SK-N-SH treated with all-trans-retinoic acid at 6 μM for 48 hours (cell line): Measurements from ENCODE around the gene MARK3.

Experiments
- ARNTL ChIP-seq: fragments of 450-650 bp; formaldehyde crosslinking; IDR thresholded peaks from 2 replicates; pipeline ENCODE4 v1.5.0; 2020; ENCODE audit warnings: low read depth, mild to moderate bottlenecking, moderate library complexity, borderline replicate concordance
- CSRNP3 ChIP-seq: fragments of 250-450 bp; sonication (Bioruptor Pico); IDR thresholded peaks from 2 replicates; pipeline ENCODE4 v1.5.1; 2021; ENCODE audit warnings: mild to moderate bottlenecking, moderate library complexity
- ESRRG ChIP-seq: fragments of 250-450 bp; sonication (Bioruptor Pico); IDR thresholded peaks from 2 replicates; pipeline ENCODE4 v1.6.1; 2021; ENCODE audit warnings: mild to moderate bottlenecking
- GLIS3 ChIP-seq: fragments of 250-450 bp; sonication (Bioruptor Pico); IDR thresholded peaks from 2 replicates; pipeline ENCODE4 v1.5.0; 2020; ENCODE audit warnings: mild to moderate bottlenecking, moderate library complexity
- POU6F1 ChIP-seq: fragments of 250-450 bp; sonication (Bioruptor Pico); IDR thresholded peaks from 2 replicates; pipeline ENCODE4 v1.8.0; 2021; ENCODE audit warnings: low read depth, mild to moderate bottlenecking, moderate library complexity, borderline replicate concordance
- RARB ChIP-seq: fragments of 250-450 bp; sonication (Bioruptor Pico); IDR thresholded peaks from 2 replicates; pipeline ENCODE4 v1.8.0; 2021; ENCODE audit warnings: mild to moderate bottlenecking, moderate library complexity
- ZC3H10 ChIP-seq: fragments of 250-450 bp; sonication (Bioruptor Pico); IDR thresholded peaks from 2 replicates; pipeline ENCODE4 v1.5.1; 2021; ENCODE audit warnings: mild to moderate bottlenecking, moderate library complexity
- ZFP3 ChIP-seq: fragments of 250-450 bp; sonication (Bioruptor Pico); IDR thresholded peaks from 2 replicates; pipeline ENCODE4 v1.5.0; 2020; ENCODE audit warnings: mild to moderate bottlenecking, moderate library complexity
- ZFP30 ChIP-seq: fragments of 450-650 bp; formaldehyde crosslinking; IDR thresholded peaks from 2 replicates; pipeline ENCODE4 v1.5.0; 2022; ENCODE audit warnings: mild to moderate bottlenecking, moderate library complexity
- ZNF565 ChIP-seq: fragments of 450-650 bp; formaldehyde crosslinking; conservative IDR thresholded peaks from 2 replicates; pipeline ENCODE4 v1.5.0; 2020; ENCODE audit warnings: low read depth, mild to moderate bottlenecking, moderate library complexity
- TF ChIP-seq, protein P1 (sequence below): fragments of 250-450 bp; sonication (Bioruptor Pico); IDR thresholded peaks from 2 replicates; pipeline ENCODE4 v1.5.1; 2020; ENCODE audit warnings: low read depth, mild to moderate bottlenecking, moderate library complexity

- TF ChIP-seq ESRRG (CRISPR knock-in tag) (no peak), ZNF565 (no peak), ZFP30 (no peak), ZFP3 (CRISPR knock-in tag) (no peak), CSRNP3 (CRISPR knock-in tag) (no peak), RARB (CRISPR knock-in tag) (no peak), POU6F1 (no peak), ARNTL (CRISPR knock-in tag) (no peak), ZC3H10 (CRISPR knock-in tag) (no peak), GLIS3 (CRISPR knock-in tag) (no peak)
- TF ChIP-seq, protein P1, sequence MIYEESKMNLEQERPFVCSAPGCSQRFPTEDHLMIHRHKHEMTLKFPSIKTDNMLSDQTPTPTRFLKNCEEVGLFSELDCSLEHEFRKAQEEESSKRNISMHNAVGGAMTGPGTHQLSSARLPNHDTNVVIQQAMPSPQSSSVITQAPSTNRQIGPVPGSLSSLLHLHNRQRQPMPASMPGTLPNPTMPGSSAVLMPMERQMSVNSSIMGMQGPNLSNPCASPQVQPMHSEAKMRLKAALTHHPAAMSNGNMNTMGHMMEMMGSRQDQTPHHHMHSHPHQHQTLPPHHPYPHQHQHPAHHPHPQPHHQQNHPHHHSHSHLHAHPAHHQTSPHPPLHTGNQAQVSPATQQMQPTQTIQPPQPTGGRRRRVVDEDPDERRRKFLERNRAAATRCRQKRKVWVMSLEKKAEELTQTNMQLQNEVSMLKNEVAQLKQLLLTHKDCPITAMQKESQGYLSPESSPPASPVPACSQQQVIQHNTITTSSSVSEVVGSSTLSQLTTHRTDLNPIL (CRISPR knock-in tag), result no peak
Observed at GRCh38 chr14:103488960-103489359, 103.7 kb downstream of the MARK3 start.
